NCI-H526 (cell line): Measurements from ENCODE around the gene ADK.
"Not testable (repeated sequence)": the region's sequence is repeated elsewhere in the genome, so short reads cannot be mapped to it uniquely, and the experiment has no call there.

Source experiments
- DNase-seq, 2 experiments: peaks; one replicate each; lab custom pipeline; 2025; lab: John Stamatoyannopoulos, UW

ADK gene

DNA sequence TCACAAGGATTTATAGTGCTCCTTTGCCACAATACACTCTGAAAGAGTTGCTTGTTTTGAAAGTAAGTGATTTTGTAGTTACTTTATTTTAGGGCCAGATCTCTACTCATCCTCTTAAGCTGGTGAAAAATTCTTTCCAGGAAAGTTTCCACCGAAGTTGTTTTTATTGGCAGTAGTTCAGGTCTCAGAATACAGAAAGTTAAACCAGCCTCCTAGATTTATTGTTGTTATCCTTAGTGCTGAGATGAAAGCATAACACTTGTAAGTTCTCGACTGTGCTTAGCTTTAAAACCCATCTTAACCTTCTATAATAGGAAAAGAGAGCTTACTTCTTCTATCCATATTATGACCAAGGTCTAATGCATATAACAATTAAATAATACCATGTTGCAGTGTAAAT lies 5.9 kb upstream of the ADK start:
- DNase-seq = no peak

DNA sequence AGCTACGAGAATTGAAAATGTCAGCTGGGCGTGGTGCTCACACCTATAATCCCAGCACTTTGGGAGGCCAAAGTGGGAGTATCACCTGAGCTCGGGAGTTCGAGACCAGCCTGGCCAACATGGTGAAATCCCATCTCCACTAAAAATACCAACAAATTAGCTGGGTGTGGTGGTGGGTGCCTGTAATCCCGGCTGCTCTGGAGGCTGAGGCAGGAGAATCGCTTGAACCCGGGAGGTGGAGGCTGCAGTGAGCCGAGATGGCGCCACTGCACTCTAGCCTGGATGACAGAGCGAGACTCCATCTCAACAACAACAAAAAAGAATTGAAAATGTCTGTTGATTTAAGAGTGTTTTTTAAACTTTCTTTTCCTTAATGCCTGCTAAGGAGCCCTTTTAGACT lies 4.0 kb upstream of the ADK start:
- not testable (repeated sequence) for DNase-seq

DNA sequence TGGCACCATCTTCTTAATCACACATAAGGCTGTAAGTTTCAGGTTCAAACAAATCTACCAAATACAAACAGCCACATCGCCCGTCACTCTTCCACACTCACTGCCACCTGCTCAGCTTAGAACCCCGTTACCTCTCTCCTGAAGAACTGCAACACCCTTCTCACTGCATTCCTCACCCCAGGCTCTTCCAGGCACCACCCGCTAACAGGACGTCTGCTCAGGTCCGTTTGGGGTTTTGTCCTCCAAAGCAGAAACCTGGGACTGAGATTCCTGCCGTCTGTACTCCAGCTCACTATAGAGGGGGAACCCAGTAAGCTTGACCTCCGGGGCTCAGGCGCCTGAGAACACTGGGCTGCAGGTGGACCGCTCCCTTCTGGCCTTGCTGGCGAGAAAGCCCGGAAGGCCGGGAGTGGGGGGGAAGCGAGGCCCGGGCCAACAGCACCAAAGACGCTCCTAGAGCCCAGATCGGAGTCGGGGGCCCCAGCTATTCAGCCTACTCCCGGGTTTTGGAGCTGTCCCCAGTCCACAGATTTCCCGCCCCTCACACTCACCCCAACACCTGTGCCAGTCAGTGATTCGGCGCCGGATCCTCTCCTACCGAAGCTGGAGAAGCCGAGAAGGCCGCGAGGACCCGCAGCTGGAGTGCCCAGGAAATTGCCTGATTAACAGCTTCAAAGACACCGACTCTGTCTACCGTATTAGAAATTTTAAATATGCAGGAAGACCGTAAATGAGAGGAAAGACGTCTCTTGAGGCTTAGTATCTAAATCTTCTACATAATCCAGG lies 624 bp upstream of the ADK start, which contains the start of gene AP3M1:
TSS of gene AP3M1 (minus strand) at position 625 of the 786 bp plus-strand sequence. CDS start 12,449 bp downstream, outside the sequence.
- peak; percentile 87 to 94 for DNase-seq

DNA sequence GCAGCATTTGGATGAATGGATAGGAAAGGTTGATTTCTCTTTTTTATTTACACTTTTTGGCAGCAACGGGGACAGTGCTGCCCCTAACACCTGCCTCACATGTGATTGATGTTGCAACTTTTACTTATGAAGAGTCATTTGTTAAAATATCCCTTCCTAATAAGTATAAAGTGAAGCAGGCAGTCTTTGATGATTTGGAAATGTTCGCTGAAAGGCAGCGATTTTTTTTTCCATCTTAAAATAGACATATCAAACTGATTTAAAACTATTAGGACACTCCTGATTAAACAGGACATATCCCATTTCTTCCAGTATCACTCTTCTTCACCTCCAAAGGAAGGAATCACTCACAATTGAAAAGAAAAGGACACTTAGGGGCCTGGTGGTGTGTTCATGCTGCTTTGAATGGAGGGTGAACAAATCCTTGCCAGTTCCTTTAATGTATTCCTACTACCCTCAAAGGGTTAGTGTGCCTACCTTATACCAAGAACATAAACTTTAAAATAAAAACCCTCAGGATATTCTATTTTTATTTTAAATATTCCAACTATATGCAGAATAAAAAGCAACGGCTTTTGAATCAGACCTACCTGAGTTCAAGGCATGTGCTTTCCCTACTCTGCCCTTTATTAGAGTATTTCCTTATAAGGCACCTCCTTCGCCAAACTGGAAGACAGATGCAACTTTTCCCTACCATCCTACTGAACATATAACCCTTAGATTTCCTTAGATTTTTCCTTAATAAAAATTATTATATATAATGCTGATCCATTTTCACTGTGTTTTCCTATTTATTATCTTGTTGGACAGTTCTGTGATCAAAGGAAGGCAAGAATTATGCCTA lies 1.1 kb downstream of the ADK start:
- no peak for DNase-seq

DNA sequence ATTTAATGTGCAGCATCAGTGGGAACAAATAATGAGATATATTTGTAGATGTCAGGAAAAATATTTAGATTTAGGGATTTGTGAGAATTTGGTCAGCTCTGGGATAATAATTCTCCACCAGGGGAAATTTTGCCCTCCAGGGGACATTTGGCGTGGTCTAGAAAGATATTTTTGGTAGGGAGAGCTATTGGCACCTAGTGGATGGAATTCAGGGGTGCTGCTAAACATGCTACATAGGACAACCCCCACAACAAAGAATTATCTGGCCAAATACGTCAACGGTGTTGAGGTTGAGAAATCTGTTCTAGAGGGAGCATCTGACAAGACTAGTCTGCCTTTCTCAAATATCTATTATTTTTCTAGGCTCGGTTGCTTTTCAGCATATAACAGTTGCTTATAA lies 2.1 kb downstream of the ADK start:
- DNase-seq = no peak

DNA sequence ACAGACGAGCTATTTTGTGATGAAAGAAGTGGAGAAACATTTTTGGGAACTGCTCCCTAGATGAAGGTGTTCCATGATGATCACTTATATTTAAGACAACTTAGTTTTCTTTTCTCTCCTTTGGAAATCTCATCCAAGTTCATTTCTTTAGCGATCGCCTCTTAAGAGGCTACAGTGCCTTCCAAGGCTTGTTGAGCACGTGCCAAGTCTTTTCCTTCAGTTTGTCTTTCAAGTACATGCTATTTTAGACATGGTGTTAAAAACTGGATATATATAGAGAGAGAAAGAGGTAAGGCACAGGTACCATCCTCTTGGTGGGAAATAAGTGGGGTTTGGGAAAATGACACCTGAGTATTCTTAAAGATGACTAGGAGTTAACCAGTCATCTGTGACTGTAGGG lies 2.7 kb downstream of the ADK start:
- no peak for DNase-seq

DNA sequence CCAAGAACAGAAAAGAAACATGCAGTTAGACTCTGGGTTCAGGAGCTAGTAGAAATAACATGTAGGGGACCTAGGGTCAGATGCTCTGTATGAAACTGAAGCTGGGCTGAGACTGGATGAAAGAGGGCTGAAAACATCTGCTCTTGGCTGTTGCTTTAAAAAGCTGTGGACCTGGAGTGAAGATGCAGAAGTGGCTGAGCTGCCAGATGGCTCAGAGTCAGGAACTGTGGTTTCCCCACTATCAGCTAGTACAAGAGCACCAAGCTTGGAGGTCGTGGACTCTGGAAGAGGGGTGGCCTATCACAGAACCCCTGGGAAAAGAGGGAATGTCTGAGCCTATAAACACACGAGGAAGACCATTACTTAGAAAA lies 5.9 kb downstream of the ADK start:
- no peak for DNase-seq

DNA sequence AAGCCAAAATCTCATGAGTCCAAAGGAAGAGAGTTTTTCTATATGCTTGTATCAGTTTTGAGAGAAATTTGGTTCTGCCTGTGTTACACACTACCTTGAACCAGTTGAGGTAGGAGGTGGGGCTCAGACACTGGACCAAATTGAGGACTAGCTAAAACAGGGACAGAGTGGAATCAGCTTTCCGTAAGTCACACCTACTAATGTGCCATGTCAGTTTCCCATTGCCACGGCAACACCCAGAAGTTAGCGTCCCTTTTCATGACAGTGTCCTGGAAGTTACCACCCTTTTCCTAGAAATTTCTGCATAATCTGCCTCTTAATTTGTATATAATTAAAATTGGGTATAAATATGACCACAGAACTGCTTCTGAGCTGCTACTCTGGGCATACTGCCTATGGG lies 9.0 kb downstream of the ADK start:
- no peak for DNase-seq

DNA sequence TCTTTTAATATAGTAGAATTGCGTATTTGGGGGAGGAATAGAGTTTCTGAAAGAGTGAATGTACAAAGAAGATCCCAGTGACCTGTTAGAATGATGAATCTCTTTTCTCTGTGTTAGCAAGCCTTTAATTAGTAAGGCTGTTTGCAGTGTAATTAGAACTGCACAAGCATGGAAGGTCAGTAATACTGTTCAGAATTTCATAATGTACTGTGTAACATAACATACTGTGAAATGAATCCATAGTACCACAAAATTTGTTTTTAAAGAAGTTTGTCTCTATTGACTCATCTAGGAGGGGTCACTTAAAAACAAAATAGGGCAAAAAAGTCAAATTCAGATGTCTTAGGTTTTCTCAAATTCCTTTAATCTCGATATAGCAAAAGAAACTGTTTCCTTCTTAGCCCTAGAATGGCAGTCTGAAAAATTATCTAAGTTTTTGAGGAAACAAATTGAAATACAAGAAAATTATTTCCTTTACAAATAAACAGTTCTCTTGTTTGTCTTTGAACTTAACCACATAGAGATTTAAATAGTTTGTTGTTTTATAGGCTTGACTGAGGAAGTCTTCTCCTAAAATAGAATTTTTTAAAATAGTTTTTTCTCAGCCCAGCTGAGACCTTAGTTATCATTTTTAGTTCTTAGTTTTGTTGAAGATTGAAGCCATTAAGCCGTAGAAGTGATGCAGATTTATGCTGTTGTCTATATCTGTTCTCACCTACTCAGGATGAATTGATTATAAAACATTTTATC lies 12.5 kb downstream of the ADK start:
- DNase-seq = no peak

DNA sequence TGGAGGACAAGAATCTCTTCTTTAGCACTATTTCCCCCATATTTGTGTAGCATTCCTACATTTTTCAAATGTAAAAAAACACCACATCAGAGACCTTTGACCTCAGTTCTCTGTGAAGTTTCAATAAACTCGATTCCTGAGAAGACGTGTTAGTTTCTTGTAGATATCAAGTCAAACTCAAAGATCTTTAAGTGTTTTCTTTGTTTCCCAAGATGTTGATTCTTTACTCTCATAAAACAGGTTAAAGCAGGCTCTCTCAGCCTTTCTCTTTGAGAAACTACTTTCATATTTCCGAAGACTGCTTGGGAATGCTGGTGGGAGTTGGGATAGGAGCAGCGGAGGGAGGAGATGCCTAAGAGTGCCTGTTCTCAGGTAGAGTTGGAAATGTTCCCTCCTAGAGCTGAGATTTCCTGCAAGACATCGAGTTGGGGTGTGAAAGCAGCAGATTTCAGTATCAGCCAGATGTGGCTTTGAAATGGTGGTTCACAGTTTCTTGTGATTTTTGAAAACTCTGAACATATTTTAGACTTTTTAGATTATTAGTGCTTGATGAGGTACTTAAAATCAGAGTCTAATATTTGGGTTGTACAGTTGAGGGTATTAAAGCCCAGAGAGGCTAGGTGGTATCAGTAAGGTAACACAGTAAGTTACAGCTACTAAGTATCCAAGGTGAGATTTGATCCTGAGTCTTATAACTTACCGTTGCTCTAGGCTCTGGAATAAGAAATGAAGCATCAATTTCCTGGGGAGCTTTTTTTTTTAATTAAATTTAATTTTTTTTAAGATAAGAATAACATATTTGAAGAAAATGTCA lies 13.9 kb downstream of the ADK start:
- no peak for DNase-seq

DNA sequence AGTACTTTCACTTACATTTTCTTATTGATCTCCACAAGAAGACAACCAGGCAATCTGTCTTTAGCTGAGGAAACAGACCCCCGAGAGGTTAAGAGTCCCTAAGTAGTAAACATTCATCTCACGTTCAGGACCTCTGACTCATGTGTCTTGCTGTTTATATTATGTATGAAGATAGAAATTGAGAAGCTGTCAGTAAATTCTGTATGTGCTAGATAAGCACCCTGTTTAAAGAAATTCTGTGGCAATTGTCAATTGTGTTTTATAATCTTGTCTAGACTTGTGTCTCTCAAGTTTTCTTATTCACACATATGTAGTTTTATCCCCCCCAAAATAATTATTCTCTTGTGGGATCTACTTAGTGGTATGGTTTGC lies 14.5 kb downstream of the ADK start:
- DNase-seq = no peak

DNA sequence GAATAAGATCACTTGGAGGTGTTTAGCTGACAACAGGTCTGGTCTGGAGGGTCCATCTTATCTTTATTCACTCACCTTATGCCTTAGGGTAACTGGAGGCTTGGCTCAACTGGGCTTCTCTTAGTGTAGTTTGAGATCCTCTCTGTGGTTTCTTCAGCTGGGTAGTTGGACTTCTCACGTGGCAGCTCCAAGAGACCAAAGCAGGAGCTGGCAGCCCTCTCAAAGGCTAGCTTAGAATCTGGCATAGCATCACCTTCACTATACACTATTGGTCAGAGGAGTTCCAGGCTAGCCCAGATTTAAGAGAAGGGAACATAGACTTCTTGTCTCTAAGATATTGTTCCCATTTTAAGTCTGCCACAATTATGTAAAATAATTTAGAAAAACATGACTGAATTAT lies 16.4 kb downstream of the ADK start:
- DNase-seq = no peak

DNA sequence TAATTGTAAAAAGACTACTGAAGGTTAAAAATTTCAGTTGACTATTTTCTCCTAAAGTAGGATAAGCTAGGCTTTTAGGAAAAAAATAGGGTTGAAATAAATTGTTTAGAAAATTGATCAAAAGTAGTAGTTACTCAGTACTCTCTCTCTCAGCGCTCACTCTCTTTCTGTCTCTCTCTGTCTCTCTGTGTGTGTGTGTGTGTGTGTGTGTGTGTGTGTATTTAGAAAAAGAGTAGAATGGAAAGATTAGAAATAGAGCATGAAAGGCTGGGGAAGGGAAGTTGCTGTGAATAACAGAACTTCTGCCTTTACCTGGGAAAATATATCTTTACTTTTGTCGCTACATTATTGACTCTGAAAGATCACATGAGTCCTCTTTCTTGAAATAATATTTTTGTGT lies 20.6 kb downstream of the ADK start:
- DNase-seq = no peak

DNA sequence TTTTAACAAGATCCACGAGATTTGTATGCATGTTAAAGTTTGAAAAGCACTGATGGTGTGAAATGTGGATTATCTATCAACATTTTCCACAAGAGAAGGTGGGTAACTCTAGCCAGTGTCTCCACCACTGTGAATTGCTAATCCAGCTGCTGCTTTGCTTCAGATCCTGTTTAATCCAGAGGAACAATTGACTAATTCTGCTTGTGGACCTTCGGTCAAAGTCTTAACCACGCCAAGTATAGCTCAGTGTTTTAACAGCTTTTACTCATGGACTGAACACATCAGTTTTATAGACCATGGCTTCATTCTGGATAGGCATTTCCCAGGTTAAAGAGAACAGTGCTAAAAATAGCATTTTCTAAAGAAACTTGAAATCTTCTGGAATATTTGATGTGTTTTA lies 23.5 kb downstream of the ADK start:
- no peak for DNase-seq

DNA sequence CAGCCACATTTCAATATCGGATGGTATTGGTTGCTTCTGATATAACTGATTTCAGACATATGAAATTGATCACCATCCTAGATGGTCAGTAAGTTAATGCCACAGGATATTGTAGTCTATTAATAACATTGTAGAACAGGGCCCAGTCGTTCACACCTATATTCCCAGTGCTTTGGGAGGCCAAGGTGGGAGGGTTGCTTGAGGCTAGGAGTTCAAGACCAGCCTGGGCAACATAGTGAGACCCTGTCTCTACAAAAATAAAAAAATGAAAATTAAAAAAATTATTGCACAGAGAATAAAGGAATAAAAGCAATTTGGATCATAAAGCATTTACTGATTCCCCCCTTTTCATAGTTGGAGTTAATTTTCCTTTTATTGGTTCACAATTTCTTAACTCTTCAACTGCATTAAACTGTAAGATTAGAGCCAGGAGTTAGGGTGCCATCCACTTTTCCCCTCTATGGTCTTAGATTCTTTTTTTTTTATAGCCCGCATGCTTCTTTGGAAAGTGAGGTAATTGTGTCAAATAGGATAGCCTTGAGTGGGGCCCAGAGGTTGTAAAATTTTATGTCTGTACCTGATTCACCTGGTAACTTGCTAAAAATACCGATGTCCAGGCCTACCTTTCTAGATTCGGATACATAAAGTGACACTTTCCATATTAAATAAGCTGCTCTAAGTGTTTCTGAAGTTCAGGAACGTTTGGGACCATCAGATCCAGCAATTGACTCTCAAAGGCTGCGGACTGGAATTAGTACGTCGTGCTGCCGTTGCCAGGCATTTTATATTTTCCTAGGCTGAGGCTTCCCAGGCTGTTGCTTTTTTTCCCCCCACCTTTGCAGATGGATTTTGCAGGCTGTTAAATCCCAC lies 24.7 kb downstream of the ADK start:
- no peak for DNase-seq

DNA sequence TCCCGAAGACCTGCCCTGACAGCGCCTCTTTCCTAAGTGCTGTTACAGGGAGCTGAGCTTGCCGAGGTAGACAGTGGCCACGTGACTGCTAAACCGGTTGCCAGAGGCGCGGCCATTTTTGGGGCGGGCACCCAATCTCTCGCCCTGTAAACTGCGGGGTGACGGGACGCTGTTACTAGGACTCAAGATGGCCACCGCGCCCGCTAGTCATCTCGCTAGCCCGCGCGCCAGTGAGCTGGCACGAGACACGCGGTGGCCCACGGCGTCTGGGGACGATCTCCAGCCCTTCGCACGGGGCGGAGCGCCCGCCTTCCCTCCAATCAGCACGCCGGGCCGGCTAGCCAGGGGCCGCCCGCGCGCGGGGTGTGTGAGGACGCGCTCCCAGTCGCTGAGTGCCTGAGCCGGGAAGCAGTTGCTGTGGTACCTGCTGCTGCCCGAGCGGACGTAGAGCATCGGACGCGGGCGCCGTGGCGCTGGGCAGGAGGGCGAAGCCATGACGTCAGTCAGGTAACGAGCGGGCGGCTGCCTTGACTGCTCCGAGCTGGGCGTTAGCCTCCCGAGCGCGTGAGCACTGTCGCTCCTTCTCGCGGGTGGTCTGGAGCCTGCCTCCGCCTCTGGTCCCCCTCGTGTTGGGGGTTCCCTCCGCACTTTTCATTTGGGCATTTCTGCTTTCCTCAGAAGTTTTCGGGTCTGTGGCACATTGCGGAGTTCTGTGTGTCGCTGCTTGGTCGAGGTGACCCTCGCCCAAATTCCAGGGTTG lies 25.5 kb downstream of the ADK start:
- DNase-seq = peak; percentile 93 to 97

DNA sequence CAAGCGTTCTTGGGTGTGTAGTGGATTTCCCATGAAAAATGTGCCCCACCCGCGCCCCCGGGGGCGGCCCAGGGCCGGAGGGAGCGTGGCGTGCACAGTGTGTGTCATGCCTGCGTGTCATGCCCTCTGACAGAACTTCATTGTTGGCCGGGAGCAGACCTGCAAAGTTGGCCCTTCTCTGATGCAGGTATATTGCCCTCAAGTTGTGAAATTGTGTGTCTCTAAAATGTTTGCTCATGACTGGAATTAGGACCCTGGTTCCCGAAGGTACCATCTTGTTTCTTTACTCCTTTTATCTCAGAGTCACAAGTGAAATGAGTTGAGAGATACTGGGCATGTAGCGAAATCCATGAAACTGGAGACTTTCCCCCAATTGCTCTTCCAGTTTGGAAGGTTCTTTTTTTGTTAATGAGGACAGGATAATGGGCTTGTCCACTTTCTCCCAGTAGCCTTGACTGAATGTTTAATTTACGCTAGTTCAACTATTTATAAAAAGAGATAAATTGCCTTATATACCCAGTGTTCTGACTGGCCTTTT lies 26.2 kb downstream of the ADK start:
- DNase-seq = peak in 1 of 2 experiments; percentile 14

DNA sequence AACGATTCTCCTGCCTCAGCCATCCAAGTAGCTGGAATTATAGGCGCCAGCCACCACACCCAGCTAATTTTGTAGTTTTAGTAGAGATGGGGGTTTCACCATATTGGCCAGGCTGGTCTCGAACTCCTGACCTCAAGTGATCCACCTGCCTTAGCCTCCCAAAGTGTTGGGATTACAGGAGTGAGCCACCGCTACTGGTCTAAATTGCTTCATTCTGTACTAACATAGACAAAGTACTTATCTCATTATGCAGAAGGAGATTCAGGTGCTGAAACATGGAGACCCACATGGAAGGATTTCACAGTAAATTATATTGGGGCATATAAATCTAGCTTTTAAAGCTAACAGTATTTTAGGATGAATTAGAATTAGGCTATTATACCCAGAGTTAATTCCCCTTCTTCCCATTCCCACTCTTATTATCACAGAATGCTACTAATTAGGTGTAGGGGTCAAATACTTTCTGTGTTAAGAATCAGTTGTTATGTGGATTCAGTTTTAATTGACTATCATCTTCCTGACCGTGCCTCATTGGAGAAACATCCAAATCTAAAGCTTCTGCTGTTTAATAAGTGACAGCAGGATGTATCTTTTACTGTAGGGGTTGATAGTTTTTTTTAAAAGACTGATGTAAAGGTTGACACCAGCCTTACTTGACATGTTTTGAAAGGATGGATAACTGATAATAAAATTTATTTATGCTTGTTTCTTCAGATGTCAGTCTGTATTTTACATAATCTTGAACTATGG lies 27.2 kb downstream of the ADK start:
- DNase-seq = no peak

DNA sequence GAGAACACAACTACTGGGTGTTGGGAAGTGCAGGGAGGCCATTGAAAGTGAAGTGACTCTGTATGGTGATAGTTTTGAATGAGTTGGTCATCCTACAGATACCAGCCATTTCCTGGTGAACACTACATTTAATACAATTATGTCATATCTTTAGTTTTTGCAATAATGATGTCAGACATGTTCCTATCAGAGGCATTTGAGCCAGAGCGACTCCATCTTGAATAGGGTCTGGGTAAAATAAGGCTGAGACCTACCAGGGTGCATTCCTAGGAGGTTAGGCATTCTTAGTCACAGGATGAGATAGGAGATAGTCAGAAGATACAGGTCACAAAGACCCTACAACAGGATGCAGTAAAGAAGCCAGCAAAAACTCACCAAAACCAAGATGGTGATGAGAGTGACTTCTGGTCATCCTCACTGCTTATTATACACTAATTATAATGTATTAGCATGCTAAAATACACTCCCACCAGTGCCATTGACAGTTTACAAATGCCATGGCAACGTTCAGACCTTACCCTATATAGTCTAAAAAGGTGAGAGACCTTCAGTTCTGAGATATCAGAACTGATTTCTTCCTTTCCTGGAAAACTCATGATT lies 28.2 kb downstream of the ADK start:
- no peak for DNase-seq
